ENCODE results near the gene DGKE. TPM values are rescaled to one million over a fixed set of nuclear protein-coding genes. Genes with fewer than 3 reads are reported as not detected.
A peak's percentile ranks its signal among the peaks of the same experiment; 100 is the strongest.

Gene DGKE
- total and polyA plus RNA-seq, 2 of the 13 experiments (the other 11 are each of a cell fraction or from before 2014, with no cell fraction given) = 3.2 to 5.3 TPM

GRCh38 chr17:56913867-56914580, 80.1 kb downstream of the DGKE start, which contains the start of gene TRIM25 (continued):
- TF ChIP-seq ZBTB4 (CRISPR knock-in tag; IDR thresholded peaks at IDR 0.05; ENCODE audit: borderline replicate concordance) (peak; percentile 84; the same call in 1 of the 2 replicates), ZNF569 (CRISPR knock-in tag; IDR thresholded peaks at IDR 0.05; ENCODE audit: borderline replicate concordance) (peak; percentile 39; the same call in 1 of the 2 replicates), SSRP1 (CRISPR knock-in tag; IDR thresholded peaks at IDR 0.05) (no peak; the same call in 1 of the 2 replicates), ELF1 (CRISPR knock-in tag; IDR thresholded peaks at IDR 0.05) (peak; percentile 43), MEIS2 (CRISPR knock-in tag; IDR thresholded peaks at IDR 0.05) (0 out of 2 replicates have a peak, but pooled peaks have one; percentile 36), KDM1A (CRISPR knock-in tag; IDR thresholded peaks at IDR 0.05) (no peak), MEIS1 (CRISPR knock-in tag; IDR thresholded peaks at IDR 0.05; ENCODE audit: borderline replicate concordance) (peak; percentile 68; the same call in 1 of the 2 replicates), ZBTB20 (CRISPR knock-in tag; IDR thresholded peaks at IDR 0.05; ENCODE audit: borderline replicate concordance, low read depth) (peak; percentile 68), ZSCAN25 (CRISPR knock-in tag; IDR thresholded peaks at IDR 0.05) (peak; percentile 49; the same call in 1 of the 2 replicates), TERF1 (CRISPR knock-in tag; IDR thresholded peaks at IDR 0.05) (no peak; the same call in 1 of the 2 replicates), ZBTB14 (CRISPR knock-in tag; IDR thresholded peaks at IDR 0.05) (peak; percentile 17; the same call in 1 of the 2 replicates), ZNF619 (CRISPR knock-in tag; IDR thresholded peaks at IDR 0.05) (peak; percentile 95; the same call in 1 of the 2 replicates), HNRNPK (IDR thresholded peaks at IDR 0.05; ENCODE audit: low read depth, low read length, poor library complexity, severe bottlenecking) (peak; percentile 64)
- TF ChIP-seq, protein P1, sequence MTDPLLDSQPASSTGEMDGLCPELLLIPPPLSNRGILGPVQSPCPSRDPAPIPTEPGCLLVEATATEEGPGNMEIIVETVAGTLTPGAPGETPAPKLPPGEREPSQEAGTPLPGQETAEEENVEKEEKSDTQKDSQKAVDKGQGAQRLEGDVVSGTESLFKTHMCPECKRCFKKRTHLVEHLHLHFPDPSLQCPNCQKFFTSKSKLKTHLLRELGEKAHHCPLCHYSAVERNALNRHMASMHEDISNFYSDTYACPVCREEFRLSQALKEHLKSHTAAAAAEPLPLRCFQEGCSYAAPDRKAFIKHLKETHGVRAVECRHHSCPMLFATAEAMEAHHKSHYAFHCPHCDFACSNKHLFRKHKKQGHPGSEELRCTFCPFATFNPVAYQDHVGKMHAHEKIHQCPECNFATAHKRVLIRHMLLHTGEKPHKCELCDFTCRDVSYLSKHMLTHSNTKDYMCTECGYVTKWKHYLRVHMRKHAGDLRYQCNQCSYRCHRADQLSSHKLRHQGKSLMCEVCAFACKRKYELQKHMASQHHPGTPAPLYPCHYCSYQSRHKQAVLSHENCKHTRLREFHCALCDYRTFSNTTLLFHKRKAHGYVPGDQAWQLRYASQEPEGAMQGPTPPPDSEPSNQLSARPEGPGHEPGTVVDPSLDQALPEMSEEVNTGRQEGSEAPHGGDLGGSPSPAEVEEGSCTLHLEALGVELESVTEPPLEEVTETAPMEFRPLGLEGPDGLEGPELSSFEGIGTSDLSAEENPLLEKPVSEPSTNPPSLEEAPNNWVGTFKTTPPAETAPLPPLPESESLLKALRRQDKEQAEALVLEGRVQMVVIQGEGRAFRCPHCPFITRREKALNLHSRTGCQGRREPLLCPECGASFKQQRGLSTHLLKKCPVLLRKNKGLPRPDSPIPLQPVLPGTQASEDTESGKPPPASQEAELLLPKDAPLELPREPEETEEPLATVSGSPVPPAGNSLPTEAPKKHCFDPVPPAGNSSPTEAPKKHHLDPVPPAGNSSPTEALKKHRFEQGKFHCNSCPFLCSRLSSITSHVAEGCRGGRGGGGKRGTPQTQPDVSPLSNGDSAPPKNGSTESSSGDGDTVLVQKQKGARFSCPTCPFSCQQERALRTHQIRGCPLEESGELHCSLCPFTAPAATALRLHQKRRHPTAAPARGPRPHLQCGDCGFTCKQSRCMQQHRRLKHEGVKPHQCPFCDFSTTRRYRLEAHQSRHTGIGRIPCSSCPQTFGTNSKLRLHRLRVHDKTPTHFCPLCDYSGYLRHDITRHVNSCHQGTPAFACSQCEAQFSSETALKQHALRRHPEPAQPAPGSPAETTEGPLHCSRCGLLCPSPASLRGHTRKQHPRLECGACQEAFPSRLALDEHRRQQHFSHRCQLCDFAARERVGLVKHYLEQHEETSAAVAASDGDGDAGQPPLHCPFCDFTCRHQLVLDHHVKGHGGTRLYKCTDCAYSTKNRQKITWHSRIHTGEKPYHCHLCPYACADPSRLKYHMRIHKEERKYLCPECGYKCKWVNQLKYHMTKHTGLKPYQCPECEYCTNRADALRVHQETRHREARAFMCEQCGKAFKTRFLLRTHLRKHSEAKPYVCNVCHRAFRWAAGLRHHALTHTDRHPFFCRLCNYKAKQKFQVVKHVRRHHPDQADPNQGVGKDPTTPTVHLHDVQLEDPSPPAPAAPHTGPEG (CRISPR knock-in tag; IDR thresholded peaks at IDR 0.05) = peak; percentile 30; the same call in 1 of the 2 replicates
- TF ChIP-seq, protein P2, sequence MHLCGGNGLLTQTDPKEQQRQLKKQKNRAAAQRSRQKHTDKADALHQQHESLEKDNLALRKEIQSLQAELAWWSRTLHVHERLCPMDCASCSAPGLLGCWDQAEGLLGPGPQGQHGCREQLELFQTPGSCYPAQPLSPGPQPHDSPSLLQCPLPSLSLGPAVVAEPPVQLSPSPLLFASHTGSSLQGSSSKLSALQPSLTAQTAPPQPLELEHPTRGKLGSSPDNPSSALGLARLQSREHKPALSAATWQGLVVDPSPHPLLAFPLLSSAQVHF (CRISPR knock-in tag; IDR thresholded peaks at IDR 0.05) = no peak

Data from HepG2 (cell line).